WTC11 (cell line): ENCODE results near the gene IFNAR1. TPM values are rescaled to one million over a fixed set of nuclear protein-coding genes. Genes with fewer than 3 reads are reported as not detected.

Experiments used
- ATAC-seq: fragments of 200-7000 bp; cut with Tn5 transposase; 2 replicates; pipeline ENCODE4 v1.10.0; 2021; ENCODE audit warnings: mild to moderate bottlenecking, moderate library complexity
- CTCF ChIA-PET: fragments of 300-600 bp; sonication (Branson Sonifier 250); formaldehyde crosslinking; loops from one replicate; lab custom pipeline; 2021; ENCODE audit warnings: antibody characterized with exemption; lab: Charles Lee
- POLR2A ChIA-PET: fragments of 350-600 bp; sonication (Branson Sonifier 250); formaldehyde crosslinking; loops from one replicate; lab custom pipeline; 2021; ENCODE audit warnings: antibody characterized with exemption; lab: Charles Lee
- DNase-seq: peaks from one replicate; pipeline ENCODE4 v3.0.0; 2021; ENCODE audit warnings: low spot score
- H3K27ac Mint-ChIP-seq: 2 replicates; pipeline ENCODE4 v1.8.0; 2021; ENCODE audit warnings: mixed read lengths
- H3K27me3 Mint-ChIP-seq: 2 replicates; pipeline ENCODE4 v1.8.0; 2021; ENCODE audit warnings: low read depth, mild to moderate bottlenecking, moderate library complexity, mixed read lengths
- H3K36me3 Mint-ChIP-seq: 2 replicates; pipeline ENCODE4 v1.8.0; 2021; ENCODE audit warnings: mixed read lengths
- H3K4me1 Mint-ChIP-seq: 2 replicates; pipeline ENCODE4 v1.8.0; 2022; ENCODE audit warnings: mixed read lengths
- H3K4me3 Mint-ChIP-seq: 2 replicates; pipeline ENCODE4 v1.8.0; 2021; ENCODE audit warnings: mild to moderate bottlenecking, moderate library complexity, mixed read lengths
- H3K9me3 Mint-ChIP-seq: 2 replicates; pipeline ENCODE4 v1.8.0; 2021; ENCODE audit warnings: mixed read lengths
- CREM ChIP-seq: sonication (generic); formaldehyde crosslinking; IDR thresholded peaks from 2 replicates; pipeline ENCODE4 v1.8.1; 2022; ENCODE audit warnings: mild to moderate bottlenecking, missing genetic modification reagents, moderate library complexity
- EMX1 ChIP-seq: fragments of 250-450 bp; sonication (Bioruptor Pico); IDR thresholded peaks from 2 replicates; pipeline ENCODE4 v1.8.0; 2021; ENCODE audit warnings: mild to moderate bottlenecking
- FOXJ3 ChIP-seq: sonication (generic); formaldehyde crosslinking; IDR thresholded peaks from 2 replicates; pipeline ENCODE4 v1.9.0; 2021; ENCODE audit warnings: missing genetic modification reagents, mild to moderate bottlenecking, borderline replicate concordance
- FOXK1 ChIP-seq: sonication (generic); formaldehyde crosslinking; IDR thresholded peaks from 2 replicates; pipeline ENCODE4 v1.8.0; 2022; ENCODE audit warnings: mild to moderate bottlenecking, moderate library complexity, missing genetic modification reagents
- FOXP1 ChIP-seq: sonication (generic); formaldehyde crosslinking; IDR thresholded peaks from 2 replicates; pipeline ENCODE4 v1.8.0; 2022; ENCODE audit warnings: missing genetic modification reagents, mild to moderate bottlenecking, moderate library complexity, borderline replicate concordance
- JAZF1 ChIP-seq: fragments of 250-450 bp; sonication (Bioruptor Pico); IDR thresholded peaks from 2 replicates; pipeline ENCODE4 v1.9.0; 2021; ENCODE audit warnings: moderate library complexity, mild to moderate bottlenecking, inconsistent platforms
- KAT7 ChIP-seq: sonication (generic); formaldehyde crosslinking; IDR thresholded peaks from 2 replicates; pipeline ENCODE4 v1.8.1; 2023; ENCODE audit warnings: missing genetic modification reagents, mild to moderate bottlenecking, borderline replicate concordance
- NFE2L1 ChIP-seq: sonication (generic); formaldehyde crosslinking; IDR thresholded peaks from 2 replicates; pipeline ENCODE4 v1.8.1; 2023; ENCODE audit warnings: missing genetic modification reagents
- PRRX2 ChIP-seq: fragments of 250-450 bp; sonication (Bioruptor Pico); IDR thresholded peaks from 2 replicates; pipeline ENCODE4 v1.8.0; 2021; ENCODE audit warnings: mild to moderate bottlenecking
- SOX15 ChIP-seq: fragments of 250-450 bp; sonication (Bioruptor Pico); IDR thresholded peaks from 2 replicates; pipeline ENCODE4 v1.9.0; 2021; ENCODE audit warnings: mild to moderate bottlenecking
- TCF7 ChIP-seq: sonication (generic); formaldehyde crosslinking; IDR thresholded peaks from 2 replicates; pipeline ENCODE4 v1.8.0; 2022; ENCODE audit warnings: mild to moderate bottlenecking, low read depth, missing genetic modification reagents, moderate library complexity
- ZNF121 ChIP-seq: sonication (generic); formaldehyde crosslinking; IDR thresholded peaks from 2 replicates; pipeline ENCODE4 v1.8.0; 2023; ENCODE audit warnings: missing genetic modification reagents
- ZNF416 ChIP-seq: fragments of 250-450 bp; sonication (Bioruptor Pico); IDR thresholded peaks from 2 replicates; pipeline ENCODE4 v1.9.0; 2021; ENCODE audit warnings: mild to moderate bottlenecking, inconsistent platforms
- total RNA-seq: library from RNA; stranded (reverse); gene quantifications from 3 replicates; pipeline ENCODE4 v1.2.3, GENCODE V29; 2021
- TF ChIP-seq, protein P1 (sequence below): sonication (generic); formaldehyde crosslinking; IDR thresholded peaks from 2 replicates; pipeline ENCODE4 v1.8.0; 2022; ENCODE audit warnings: mild to moderate bottlenecking, missing genetic modification reagents
- TF ChIP-seq, protein P2 (sequence below): sonication (generic); formaldehyde crosslinking; IDR thresholded peaks from 2 replicates; pipeline ENCODE4 v1.8.1; 2022; ENCODE audit warnings: mild to moderate bottlenecking, missing genetic modification reagents, moderate library complexity, borderline replicate concordance
- TF ChIP-seq, protein P3 (sequence below): fragments of 200-600 bp; IDR thresholded peaks from 2 replicates; pipeline ENCODE4 v1.8.0; 2022; ENCODE audit warnings: antibody characterized with exemption
- TF ChIP-seq, protein P4 (sequence below): sonication (generic); formaldehyde crosslinking; IDR thresholded peaks from 2 replicates; pipeline ENCODE4 v1.8.0; 2022; ENCODE audit warnings: mild to moderate bottlenecking, missing genetic modification reagents
- TF ChIP-seq, protein P5 (sequence below): sonication (generic); formaldehyde crosslinking; IDR thresholded peaks from 2 replicates; pipeline ENCODE4 v1.8.0; 2023; ENCODE audit warnings: mild to moderate bottlenecking, missing genetic modification reagents
- TF ChIP-seq, protein P6 (sequence below): fragments of 250-450 bp; sonication (Bioruptor Pico); IDR thresholded peaks from 2 replicates; pipeline ENCODE4 v1.9.0; 2021; ENCODE audit warnings: mild to moderate bottlenecking

Gene IFNAR1
- total RNA-seq, 1 experiment from 2014 or later = 12.2 TPM

DNA sequence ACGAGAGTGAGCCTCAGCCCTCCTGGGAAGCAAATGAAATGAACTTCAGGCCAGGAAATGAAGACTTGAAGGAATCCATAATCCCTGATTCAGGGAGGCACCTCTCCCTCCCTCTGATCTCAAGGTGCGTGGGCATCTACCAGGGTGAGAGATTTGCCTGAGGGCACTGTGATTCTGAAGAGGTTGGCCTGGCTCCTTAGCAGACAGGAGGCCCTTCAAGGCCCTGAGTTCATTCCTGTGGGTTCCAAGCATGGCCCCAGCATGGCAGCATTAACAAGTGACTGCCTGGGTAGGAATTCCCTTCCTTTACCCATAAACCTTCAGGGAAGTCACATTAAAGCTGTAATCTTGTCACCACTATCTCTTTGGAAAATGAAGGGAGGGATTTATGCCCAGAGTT lies 48.7 kb downstream of the IFNAR1 start (continued):
- TF ChIP-seq, protein P1, sequence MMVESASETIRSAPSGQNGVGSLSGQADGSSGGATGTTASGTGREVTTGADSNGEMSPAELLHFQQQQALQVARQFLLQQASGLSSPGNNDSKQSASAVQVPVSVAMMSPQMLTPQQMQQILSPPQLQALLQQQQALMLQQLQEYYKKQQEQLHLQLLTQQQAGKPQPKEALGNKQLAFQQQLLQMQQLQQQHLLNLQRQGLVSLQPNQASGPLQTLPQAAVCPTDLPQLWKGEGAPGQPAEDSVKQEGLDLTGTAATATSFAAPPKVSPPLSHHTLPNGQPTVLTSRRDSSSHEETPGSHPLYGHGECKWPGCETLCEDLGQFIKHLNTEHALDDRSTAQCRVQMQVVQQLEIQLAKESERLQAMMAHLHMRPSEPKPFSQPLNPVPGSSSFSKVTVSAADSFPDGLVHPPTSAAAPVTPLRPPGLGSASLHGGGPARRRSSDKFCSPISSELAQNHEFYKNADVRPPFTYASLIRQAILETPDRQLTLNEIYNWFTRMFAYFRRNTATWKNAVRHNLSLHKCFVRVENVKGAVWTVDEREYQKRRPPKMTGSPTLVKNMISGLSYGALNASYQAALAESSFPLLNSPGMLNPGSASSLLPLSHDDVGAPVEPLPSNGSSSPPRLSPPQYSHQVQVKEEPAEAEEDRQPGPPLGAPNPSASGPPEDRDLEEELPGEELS = no peak
- TF ChIP-seq FOXK1 (CRISPR knock-in tag) (no peak), FOXJ3 (CRISPR knock-in tag) (no peak), SOX15 (no peak), NFE2L1 (no peak)
- TF ChIP-seq, protein P2, sequence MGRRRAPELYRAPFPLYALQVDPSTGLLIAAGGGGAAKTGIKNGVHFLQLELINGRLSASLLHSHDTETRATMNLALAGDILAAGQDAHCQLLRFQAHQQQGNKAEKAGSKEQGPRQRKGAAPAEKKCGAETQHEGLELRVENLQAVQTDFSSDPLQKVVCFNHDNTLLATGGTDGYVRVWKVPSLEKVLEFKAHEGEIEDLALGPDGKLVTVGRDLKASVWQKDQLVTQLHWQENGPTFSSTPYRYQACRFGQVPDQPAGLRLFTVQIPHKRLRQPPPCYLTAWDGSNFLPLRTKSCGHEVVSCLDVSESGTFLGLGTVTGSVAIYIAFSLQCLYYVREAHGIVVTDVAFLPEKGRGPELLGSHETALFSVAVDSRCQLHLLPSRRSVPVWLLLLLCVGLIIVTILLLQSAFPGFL (CRISPR knock-in tag) = no peak
- TF ChIP-seq, protein P3, sequence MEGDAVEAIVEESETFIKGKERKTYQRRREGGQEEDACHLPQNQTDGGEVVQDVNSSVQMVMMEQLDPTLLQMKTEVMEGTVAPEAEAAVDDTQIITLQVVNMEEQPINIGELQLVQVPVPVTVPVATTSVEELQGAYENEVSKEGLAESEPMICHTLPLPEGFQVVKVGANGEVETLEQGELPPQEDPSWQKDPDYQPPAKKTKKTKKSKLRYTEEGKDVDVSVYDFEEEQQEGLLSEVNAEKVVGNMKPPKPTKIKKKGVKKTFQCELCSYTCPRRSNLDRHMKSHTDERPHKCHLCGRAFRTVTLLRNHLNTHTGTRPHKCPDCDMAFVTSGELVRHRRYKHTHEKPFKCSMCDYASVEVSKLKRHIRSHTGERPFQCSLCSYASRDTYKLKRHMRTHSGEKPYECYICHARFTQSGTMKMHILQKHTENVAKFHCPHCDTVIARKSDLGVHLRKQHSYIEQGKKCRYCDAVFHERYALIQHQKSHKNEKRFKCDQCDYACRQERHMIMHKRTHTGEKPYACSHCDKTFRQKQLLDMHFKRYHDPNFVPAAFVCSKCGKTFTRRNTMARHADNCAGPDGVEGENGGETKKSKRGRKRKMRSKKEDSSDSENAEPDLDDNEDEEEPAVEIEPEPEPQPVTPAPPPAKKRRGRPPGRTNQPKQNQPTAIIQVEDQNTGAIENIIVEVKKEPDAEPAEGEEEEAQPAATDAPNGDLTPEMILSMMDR = no peak

DNA sequence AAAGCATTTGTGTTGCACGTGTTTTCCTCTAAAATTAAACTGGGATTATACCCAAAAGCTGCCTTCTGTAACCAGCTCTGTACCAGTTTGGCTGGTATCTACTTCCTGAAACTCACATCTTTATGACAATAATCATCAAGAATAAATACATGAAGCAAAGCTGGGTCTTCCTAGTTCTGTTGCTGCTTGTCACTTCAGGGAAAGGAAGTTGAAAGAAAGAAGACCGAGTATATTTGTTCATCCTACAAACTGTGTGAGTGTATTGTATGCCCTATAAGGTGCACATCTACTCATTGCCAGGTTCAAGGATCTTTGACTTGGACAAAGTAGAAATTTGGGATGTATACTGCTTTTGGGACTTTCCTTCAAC lies 49.3 kb downstream of the IFNAR1 start:
- Mint-ChIP-seq H3K4me1 (peaks cover 2% of the 10 kb centered on the region; the same call in 1 of the 2 replicates), H3K27ac (no peak overlapping the region), H3K4me3 (no peak overlapping the region), H3K27me3 (no peaks in the 10 kb centered on the region; the same call in 1 of the 2 replicates), H3K36me3 (peaks cover 18% of the 10 kb centered on the region), H3K9me3 (peaks cover 18% of the 10 kb centered on the region)
- ATAC-seq (no peak), DNase-seq (no peak)
- TF ChIP-seq ZNF121 (CRISPR knock-in tag) = no peak
- TF ChIP-seq, protein P4, sequence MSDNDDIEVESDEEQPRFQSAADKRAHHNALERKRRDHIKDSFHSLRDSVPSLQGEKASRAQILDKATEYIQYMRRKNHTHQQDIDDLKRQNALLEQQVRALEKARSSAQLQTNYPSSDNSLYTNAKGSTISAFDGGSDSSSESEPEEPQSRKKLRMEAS = no peak
- no peak for TF ChIP-seq PRRX2
- no peak for TF ChIP-seq JAZF1 (CRISPR knock-in tag)
- TF ChIP-seq, protein P5, sequence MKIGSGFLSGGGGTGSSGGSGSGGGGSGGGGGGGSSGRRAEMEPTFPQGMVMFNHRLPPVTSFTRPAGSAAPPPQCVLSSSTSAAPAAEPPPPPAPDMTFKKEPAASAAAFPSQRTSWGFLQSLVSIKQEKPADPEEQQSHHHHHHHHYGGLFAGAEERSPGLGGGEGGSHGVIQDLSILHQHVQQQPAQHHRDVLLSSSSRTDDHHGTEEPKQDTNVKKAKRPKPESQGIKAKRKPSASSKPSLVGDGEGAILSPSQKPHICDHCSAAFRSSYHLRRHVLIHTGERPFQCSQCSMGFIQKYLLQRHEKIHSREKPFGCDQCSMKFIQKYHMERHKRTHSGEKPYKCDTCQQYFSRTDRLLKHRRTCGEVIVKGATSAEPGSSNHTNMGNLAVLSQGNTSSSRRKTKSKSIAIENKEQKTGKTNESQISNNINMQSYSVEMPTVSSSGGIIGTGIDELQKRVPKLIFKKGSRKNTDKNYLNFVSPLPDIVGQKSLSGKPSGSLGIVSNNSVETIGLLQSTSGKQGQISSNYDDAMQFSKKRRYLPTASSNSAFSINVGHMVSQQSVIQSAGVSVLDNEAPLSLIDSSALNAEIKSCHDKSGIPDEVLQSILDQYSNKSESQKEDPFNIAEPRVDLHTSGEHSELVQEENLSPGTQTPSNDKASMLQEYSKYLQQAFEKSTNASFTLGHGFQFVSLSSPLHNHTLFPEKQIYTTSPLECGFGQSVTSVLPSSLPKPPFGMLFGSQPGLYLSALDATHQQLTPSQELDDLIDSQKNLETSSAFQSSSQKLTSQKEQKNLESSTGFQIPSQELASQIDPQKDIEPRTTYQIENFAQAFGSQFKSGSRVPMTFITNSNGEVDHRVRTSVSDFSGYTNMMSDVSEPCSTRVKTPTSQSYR (CRISPR knock-in tag) = no peak
- TF ChIP-seq FOXK1 (CRISPR knock-in tag) = no peak
- no peak for TF ChIP-seq ZNF416 (CRISPR knock-in tag)
- TF ChIP-seq TCF7 = no peak
- TF ChIP-seq KAT7 (CRISPR knock-in tag) = no peak
- no peak for TF ChIP-seq FOXP1 (CRISPR knock-in tag)
- POLR2A ChIA-PET = no interaction called here
- CTCF ChIA-PET = interaction anchor here (1.1 kb wide), 1 partner anchor 174 kb away, joined by 6 read pairs; no protein-coding TSS in a partner anchor

DNA sequence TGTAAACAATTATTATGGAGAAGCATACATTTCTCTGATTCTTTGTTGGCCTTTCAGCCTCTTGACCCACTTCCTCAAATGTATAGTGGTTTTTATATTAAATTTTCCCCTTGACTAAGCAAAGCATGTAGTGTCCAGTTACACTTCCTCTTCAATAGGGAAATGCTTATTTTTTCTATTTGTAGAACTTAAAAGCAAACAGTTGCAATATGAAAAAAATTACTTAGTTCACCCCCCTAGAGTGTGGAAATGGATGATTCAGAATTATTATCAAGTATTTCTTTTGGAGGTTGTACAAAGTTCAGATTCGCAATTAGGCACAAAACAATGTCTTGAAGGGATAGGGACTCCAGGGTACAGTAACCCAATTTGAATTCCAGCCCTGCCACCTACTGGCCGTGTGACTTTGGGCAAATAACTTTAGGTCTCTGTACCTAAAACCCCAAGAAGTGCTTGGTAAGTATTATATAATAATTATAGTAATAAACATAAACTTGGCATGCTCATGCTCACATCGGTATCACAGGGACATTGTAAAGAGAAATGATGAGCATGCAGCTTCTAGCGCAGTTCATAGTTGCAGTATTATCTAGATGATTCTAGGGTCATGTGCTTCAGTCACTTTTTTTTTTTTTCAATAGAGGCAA lies 49.8 kb downstream of the IFNAR1 start:
- peak; percentile 49 for DNase-seq
- peaks cover 15% of the 10 kb centered on the region for H3K9me3 Mint-ChIP-seq
- H3K27ac Mint-ChIP-seq = no peak overlapping the region
- ATAC-seq = peak; percentile 77
- H3K4me3 Mint-ChIP-seq = no peak overlapping the region
- ChIA-PET CTCF (interaction anchor here (0.7 to 2.5 kb wide), 3 partner anchors 13 to 177 kb away, joined by 3 to 10 read pairs (median 6); no protein-coding TSS in a partner anchor), POLR2A (no interaction called here)
- peaks cover 2% of the 10 kb centered on the region; the same call in 1 of the 2 replicates for H3K4me1 Mint-ChIP-seq
- H3K36me3 Mint-ChIP-seq = peaks cover 14% of the 10 kb centered on the region
- H3K27me3 Mint-ChIP-seq = no peaks in the 10 kb centered on the region; the same call in 1 of the 2 replicates
- TF ChIP-seq, protein P6, sequence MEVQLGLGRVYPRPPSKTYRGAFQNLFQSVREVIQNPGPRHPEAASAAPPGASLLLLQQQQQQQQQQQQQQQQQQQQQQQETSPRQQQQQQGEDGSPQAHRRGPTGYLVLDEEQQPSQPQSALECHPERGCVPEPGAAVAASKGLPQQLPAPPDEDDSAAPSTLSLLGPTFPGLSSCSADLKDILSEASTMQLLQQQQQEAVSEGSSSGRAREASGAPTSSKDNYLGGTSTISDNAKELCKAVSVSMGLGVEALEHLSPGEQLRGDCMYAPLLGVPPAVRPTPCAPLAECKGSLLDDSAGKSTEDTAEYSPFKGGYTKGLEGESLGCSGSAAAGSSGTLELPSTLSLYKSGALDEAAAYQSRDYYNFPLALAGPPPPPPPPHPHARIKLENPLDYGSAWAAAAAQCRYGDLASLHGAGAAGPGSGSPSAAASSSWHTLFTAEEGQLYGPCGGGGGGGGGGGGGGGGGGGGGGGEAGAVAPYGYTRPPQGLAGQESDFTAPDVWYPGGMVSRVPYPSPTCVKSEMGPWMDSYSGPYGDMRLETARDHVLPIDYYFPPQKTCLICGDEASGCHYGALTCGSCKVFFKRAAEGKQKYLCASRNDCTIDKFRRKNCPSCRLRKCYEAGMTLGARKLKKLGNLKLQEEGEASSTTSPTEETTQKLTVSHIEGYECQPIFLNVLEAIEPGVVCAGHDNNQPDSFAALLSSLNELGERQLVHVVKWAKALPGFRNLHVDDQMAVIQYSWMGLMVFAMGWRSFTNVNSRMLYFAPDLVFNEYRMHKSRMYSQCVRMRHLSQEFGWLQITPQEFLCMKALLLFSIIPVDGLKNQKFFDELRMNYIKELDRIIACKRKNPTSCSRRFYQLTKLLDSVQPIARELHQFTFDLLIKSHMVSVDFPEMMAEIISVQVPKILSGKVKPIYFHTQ = no peak
- TF ChIP-seq CREM (CRISPR knock-in tag) (no peak), EMX1 (CRISPR knock-in tag) (no peak)
